NK-92 (cell line): ENCODE results near the gene RRP8.

Experiments
- DNase-seq: peaks from one replicate; lab custom pipeline; 2025; ENCODE audit not compliant: unreplicated experiment; lab: John Stamatoyannopoulos, UW

The RRP8 gene

GRCh38 chr11:6603287-6604080 is at the start of gene RRP8, which contains the start of gene ILK:
Gene RRP8 (minus strand): TSS chr11:6603616. CDS start chr11:6603502, 114 bp downstream.
Gene ILK (plus strand): TSS chr11:6603774. CDS start chr11:6604272, 498 bp downstream.
- DNase-seq, result no peak

- DNase-seq, result no peak
These were observed 49.7 kb upstream of the RRP8 start for GRCh38 chr11:6653097-6653496.

- DNase-seq, result no peak
These were observed 48.8 kb upstream of the RRP8 start for GRCh38 chr11:6652182-6652581.

GRCh38 chr11:6650980-6651379 is 47.6 kb upstream of the RRP8 start:
- DNase-seq, result peak; percentile 12

- no peak for DNase-seq
These were observed 46.7 kb upstream of the RRP8 start for GRCh38 chr11:6650104-6650503.

GRCh38 chr11:6648501-6648900 is 45.1 kb upstream of the RRP8 start:
- DNase-seq, result no peak

- no peak for DNase-seq
These were observed 44.4 kb upstream of the RRP8 start for GRCh38 chr11:6647836-6648235.

- no peak for DNase-seq
These were observed 43.7 kb upstream of the RRP8 start for GRCh38 chr11:6646918-6647679.

GRCh38 chr11:6646576-6646917 is 43.1 kb upstream of the RRP8 start:
- DNase-seq, result no peak

GRCh38 chr11:6646071-6646470 is 42.7 kb upstream of the RRP8 start:
- DNase-seq, result no peak

- no peak for DNase-seq
These were observed 39.5 kb upstream of the RRP8 start for GRCh38 chr11:6642957-6643356.

GRCh38 chr11:6640985-6641701 is 37.7 kb upstream of the RRP8 start:
- no peak for DNase-seq

- DNase-seq, result no peak
These were observed 36.9 kb upstream of the RRP8 start for GRCh38 chr11:6640036-6640984.

GRCh38 chr11:6638429-6638828 is 35.0 kb upstream of the RRP8 start:
- no peak for DNase-seq

- no peak for DNase-seq
These were observed 34.5 kb upstream of the RRP8 start for GRCh38 chr11:6637871-6638270.

- no peak for DNase-seq
These were observed 33.1 kb upstream of the RRP8 start for GRCh38 chr11:6636480-6636879.

- no peak for DNase-seq
These were observed 31.9 kb upstream of the RRP8 start for GRCh38 chr11:6635082-6635932.

- no peak for DNase-seq
These were observed 31.1 kb upstream of the RRP8 start for GRCh38 chr11:6634534-6634933.
